B cell (primary cell): Measurements from ENCODE around the gene CARNS1.

Experiments
- CTCF ChIP-seq: fragments of 200-600 bp; IDR thresholded peaks from one replicate; pipeline ENCODE4 v1.8.0; 2022; ENCODE audit warnings: antibody characterized with exemption, mild to moderate bottlenecking
- EZH2 ChIP-seq: IDR thresholded peaks from 2 replicates; pipeline ENCODE4 v1.6.1; 2012; ENCODE audit warnings: borderline replicate concordance, low read depth, mild to moderate bottlenecking, moderate library complexity, low read length; ENCODE audit not compliant: insufficient read depth, poor library complexity, severe bottlenecking

- TF ChIP-seq CTCF (no peak), EZH2 (no peak)
Measured at GRCh38 chr11:67455054-67455453, 39.6 kb downstream of the CARNS1 start, which contains the start of gene CABP4.
